ENCODE data around the gene ZMPSTE24.

DNA sequence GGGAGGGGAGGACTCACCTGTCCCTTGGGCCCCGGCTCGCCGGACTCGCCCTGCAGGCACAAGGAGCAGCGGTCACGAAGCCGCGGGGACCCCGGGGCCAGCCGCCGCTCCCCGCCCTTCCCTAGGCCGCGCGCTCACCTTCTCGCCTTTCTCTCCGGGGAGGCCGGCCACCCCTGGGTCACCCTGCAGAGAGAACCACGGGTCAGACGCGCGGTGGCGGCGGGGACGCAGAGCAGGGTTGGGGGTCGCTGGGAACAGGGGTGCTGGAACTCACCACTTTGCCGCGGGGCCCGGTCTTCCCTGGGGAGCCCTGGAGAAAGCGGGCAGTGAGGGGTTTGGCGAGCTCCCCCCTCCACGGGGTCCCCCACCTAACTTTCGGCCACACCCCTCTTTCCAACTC, 45.8 kb downstream of the ZMPSTE24 start:
- TF ChIP-seq ARNTL (CRISPR knock-in tag; IDR thresholded peaks at IDR 0.05; ENCODE audit: borderline replicate concordance, low read depth) = no peak
- no peak for TF ChIP-seq SNAI2 (CRISPR knock-in tag; IDR thresholded peaks at IDR 0.05)
